ENCODE measurements around the gene HAL. TPM values are rescaled to one million over a fixed set of nuclear protein-coding genes. Genes with fewer than 3 reads are reported as not detected.

HAL gene
- total RNA-seq, 4 donors from 2014 or later, result 0.29 to 1.1 TPM; not detected in 2

GRCh38 chr12:96006727-96007126 is 10.6 kb upstream of the HAL start:
- Histone ChIP-seq H3K27me3 (no peaks in the 10 kb centered on the region), H3K4me1 (no peaks in the 10 kb centered on the region), H3K27ac (no peak overlapping the region), H3K4me3 (no peak overlapping the region), H3K9me3 (no peaks in the 10 kb centered on the region), H3K36me3 (no peaks in the 10 kb centered on the region)
- TF ChIP-seq CTCF (IDR thresholded peaks at IDR 0.05) (no peak), POLR2A (IDR thresholded peaks at IDR 0.05) (no peak)
- intact Hi-C loops (cut with DNase I; ENCODE audit: low total_unique reads), result no loop called here
- DNase-seq, result no peak

GRCh38 chr12:96000858-96001257 is 4.7 kb upstream of the HAL start:
- no peaks in the 10 kb centered on the region for H3K36me3 ChIP-seq
- TF ChIP-seq CTCF (IDR thresholded peaks at IDR 0.05) (no peak), POLR2A (IDR thresholded peaks at IDR 0.05) (no peak)
- DNase-seq, result no peak
- no peaks in the 10 kb centered on the region for H3K9me3 ChIP-seq
- no peak overlapping the region for H3K27ac ChIP-seq
- intact Hi-C loops (cut with DNase I; ENCODE audit: low total_unique reads), result no loop called here
- no peaks in the 10 kb centered on the region for H3K27me3 ChIP-seq
- H3K4me3 ChIP-seq, result no peak overlapping the region
- no peaks in the 10 kb centered on the region for H3K4me1 ChIP-seq

GRCh38 chr12:95999484-95999883 is 3.3 kb upstream of the HAL start:
- no peak for DNase-seq
- H3K4me3 ChIP-seq, result no peak overlapping the region
- H3K9me3 ChIP-seq, result no peaks in the 10 kb centered on the region
- TF ChIP-seq CTCF (IDR thresholded peaks at IDR 0.05), result no peak
- no peak for TF ChIP-seq POLR2A (IDR thresholded peaks at IDR 0.05)
- H3K27me3 ChIP-seq, result no peaks in the 10 kb centered on the region
- intact Hi-C loops (cut with DNase I; ENCODE audit: low total_unique reads), result no loop called here
- no peaks in the 10 kb centered on the region for H3K36me3 ChIP-seq
- no peaks in the 10 kb centered on the region for H3K4me1 ChIP-seq
- no peak overlapping the region for H3K27ac ChIP-seq

GRCh38 chr12:95998611-95999286 is 2.6 kb upstream of the HAL start:
- no peak overlapping the region for H3K4me3 ChIP-seq
- no peaks in the 10 kb centered on the region for H3K4me1 ChIP-seq
- no peak for DNase-seq
- H3K27me3 ChIP-seq, result no peaks in the 10 kb centered on the region
- H3K9me3 ChIP-seq, result no peaks in the 10 kb centered on the region
- intact Hi-C loops (cut with DNase I; ENCODE audit: low total_unique reads), result no loop called here
- TF ChIP-seq CTCF (IDR thresholded peaks at IDR 0.05) (peak; percentile 38 to 60 (median 56)), POLR2A (IDR thresholded peaks at IDR 0.05) (no peak)
- H3K27ac ChIP-seq, result no peak overlapping the region
- H3K36me3 ChIP-seq, result no peaks in the 10 kb centered on the region

- no peaks in the 10 kb centered on the region for H3K36me3 ChIP-seq
- TF ChIP-seq POLR2A (IDR thresholded peaks at IDR 0.05) (no peak), CTCF (IDR thresholded peaks at IDR 0.05) (no peak)
- H3K4me3 ChIP-seq, result no peak overlapping the region
- no peak overlapping the region for H3K27ac ChIP-seq
- H3K4me1 ChIP-seq, result no peaks in the 10 kb centered on the region
- no peak for DNase-seq
- H3K27me3 ChIP-seq, result no peaks in the 10 kb centered on the region
- H3K9me3 ChIP-seq, result no peaks in the 10 kb centered on the region
- intact Hi-C loops (cut with DNase I; ENCODE audit: low total_unique reads), result no loop called here
Measured at GRCh38 chr12:95997911-95998510, 1.9 kb upstream of the HAL start.
